ENCODE measurements around the gene TF. TPM values are rescaled to one million over a fixed set of nuclear protein-coding genes. Genes with fewer than 3 reads are reported as not detected.

The TF gene
- polyA plus RNA-seq, 2 donors, result 2.6 to 4.6 TPM

DNA sequence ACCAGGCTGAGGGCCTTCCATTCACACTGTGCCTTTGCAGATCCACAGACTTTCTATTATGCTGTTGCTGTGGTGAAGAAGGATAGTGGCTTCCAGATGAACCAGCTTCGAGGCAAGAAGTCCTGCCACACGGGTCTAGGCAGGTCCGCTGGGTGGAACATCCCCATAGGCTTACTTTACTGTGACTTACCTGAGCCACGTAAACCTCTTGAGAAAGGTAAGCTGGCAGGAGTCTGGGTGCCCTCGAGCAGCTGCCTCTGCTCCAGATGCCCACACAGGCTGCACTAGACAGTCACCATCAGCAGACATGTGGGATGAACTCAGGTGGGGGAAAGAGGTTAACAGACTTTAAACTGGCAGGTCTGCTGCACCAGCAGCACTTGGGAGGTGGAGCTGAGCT lies 8.3 kb downstream of the TF start:
- Histone ChIP-seq H3K9me3 (ENCODE audit: control insufficient read depth in 2 of 2, insufficient read depth in 1 of 2, low read depth in 1 of 2, low read length in 1 of 2) (no peaks in the 10 kb centered on the region), H3K27me3 (ENCODE audit: control insufficient read depth in 1 of 2, insufficient read depth in 2 of 2, low read length in 2 of 2) (no peaks in the 10 kb centered on the region), H3K4me3 (ENCODE audit: low read depth in 1 of 2, low read length in 2 of 2) (no peak overlapping the region), H3K36me3 (ENCODE audit: control insufficient read depth in 2 of 2, insufficient read depth in 2 of 2, low read length in 1 of 2) (no peaks in the 10 kb centered on the region), H3K4me1 (ENCODE audit: control insufficient read depth in 2 of 2, insufficient read depth in 2 of 2, low read length in 1 of 2) (peaks cover 9 to 31% of the 10 kb centered on the region in 2 donors), H3K27ac (ENCODE audit: low read depth in 2 of 2, low read length in 1 of 2) (peak overlapping the region; percentile 38 to 74)
- 50 to 56% methylated on average over 5 of the region's 5 CpGs for WGBS, 2 donors

DNA sequence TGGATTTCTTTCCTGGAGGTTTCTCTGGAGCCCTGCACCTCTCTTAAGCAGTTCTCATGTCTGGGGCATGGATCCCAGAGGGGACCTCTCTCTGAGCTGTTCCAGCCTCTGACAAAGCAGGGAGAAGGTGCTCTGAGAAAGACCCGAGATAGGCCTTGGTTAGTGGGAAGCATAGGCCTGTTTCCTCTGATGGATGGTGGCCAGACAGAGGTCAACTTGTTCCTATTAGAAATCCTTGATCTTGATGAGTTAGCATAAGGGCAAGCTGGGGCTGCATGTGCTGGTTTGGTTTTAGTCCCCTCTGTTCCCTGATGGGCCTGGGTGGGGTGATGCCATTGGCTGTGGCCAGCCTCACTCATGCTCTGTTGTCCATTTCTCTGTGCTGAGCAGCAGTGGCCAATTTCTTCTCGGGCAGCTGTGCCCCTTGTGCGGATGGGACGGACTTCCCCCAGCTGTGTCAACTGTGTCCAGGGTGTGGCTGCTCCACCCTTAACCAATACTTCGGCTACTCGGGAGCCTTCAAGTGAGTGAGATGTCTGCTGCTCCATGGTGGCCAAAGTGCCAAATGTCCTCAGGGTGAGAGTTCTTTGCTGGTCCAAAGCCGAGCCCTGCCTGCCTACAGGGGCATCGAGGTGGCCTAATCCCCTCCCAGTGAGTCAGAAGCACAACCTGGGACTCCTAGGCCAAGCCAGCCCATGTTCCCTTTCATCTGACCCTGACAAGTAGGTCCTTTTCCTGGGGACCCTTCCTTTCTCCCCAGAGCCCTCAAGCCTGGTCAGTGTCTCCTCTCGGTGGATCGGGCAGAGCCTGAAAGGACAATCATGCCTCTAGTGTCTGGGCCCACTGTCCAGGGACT lies 9.0 kb downstream of the TF start:
- H3K27me3 ChIP-seq (ENCODE audit: control insufficient read depth in 1 of 2, insufficient read depth in 2 of 2, low read length in 2 of 2), result no peaks in the 10 kb centered on the region
- H3K27ac ChIP-seq (ENCODE audit: low read depth in 2 of 2, low read length in 1 of 2), result peak overlapping the region; percentile 29 to 38
- WGBS, 2 donors, result 55 to 74% methylated on average over 10 of the region's 10 CpGs
- peaks cover 9 to 27% of the 10 kb centered on the region in 2 donors for H3K4me1 ChIP-seq (ENCODE audit: control insufficient read depth in 2 of 2, insufficient read depth in 2 of 2, low read length in 1 of 2)
- no peaks in the 10 kb centered on the region for H3K9me3 ChIP-seq (ENCODE audit: control insufficient read depth in 2 of 2, insufficient read depth in 1 of 2, low read depth in 1 of 2, low read length in 1 of 2)
- H3K4me3 ChIP-seq (ENCODE audit: low read depth in 1 of 2, low read length in 2 of 2), result no peak overlapping the region
- no peaks in the 10 kb centered on the region for H3K36me3 ChIP-seq (ENCODE audit: control insufficient read depth in 2 of 2, insufficient read depth in 2 of 2, low read length in 1 of 2)

DNA sequence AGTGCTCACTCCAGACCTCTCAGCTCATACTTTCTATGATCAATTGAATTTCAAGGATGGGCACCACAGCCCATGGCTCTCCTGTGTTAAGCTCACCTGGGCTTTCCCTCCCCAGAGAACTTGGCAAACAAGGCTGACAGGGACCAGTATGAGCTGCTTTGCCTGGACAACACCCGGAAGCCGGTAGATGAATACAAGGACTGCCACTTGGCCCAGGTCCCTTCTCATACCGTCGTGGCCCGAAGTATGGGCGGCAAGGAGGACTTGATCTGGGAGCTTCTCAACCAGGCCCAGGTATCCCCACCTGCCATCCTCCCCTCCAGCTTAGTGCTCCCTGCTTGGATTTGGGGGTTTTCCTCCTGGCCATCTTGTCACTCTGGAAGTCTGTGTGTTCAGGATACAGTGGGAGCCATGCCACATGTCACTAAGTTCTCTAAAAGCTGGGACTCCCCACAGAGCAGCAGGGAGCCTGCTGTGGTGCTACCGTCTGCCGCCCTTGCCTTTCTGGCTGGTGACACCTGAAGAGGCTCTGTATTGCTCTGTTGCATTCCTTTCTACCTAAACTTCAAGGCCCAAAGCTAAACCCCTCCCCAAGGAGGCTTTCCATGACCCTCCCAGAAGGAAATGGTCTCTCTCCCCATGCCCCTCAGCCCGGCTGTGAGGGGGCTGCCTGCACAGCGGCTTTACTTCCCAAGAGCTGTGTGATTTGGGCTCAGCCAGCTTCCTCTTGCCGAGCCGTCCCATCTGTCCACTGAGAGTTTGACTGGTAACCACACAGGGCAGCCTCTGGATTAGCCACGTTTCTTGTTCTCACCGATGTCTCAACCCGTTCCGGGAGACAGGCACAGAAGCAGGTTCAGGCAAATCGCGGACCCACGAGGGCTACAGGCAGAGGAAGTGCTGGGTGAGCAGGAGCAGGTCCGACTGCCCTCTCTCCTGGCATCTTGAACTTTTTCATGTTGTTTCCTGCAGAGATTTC lies 10.8 kb downstream of the TF start:
- H3K27ac ChIP-seq (ENCODE audit: low read depth in 2 of 2, low read length in 1 of 2), result peak overlapping the region in 1 of 2 donors; percentile 42
- H3K4me1 ChIP-seq (ENCODE audit: control insufficient read depth in 2 of 2, insufficient read depth in 2 of 2, low read length in 1 of 2), result peaks cover 9 to 27% of the 10 kb centered on the region in 2 donors

DNA sequence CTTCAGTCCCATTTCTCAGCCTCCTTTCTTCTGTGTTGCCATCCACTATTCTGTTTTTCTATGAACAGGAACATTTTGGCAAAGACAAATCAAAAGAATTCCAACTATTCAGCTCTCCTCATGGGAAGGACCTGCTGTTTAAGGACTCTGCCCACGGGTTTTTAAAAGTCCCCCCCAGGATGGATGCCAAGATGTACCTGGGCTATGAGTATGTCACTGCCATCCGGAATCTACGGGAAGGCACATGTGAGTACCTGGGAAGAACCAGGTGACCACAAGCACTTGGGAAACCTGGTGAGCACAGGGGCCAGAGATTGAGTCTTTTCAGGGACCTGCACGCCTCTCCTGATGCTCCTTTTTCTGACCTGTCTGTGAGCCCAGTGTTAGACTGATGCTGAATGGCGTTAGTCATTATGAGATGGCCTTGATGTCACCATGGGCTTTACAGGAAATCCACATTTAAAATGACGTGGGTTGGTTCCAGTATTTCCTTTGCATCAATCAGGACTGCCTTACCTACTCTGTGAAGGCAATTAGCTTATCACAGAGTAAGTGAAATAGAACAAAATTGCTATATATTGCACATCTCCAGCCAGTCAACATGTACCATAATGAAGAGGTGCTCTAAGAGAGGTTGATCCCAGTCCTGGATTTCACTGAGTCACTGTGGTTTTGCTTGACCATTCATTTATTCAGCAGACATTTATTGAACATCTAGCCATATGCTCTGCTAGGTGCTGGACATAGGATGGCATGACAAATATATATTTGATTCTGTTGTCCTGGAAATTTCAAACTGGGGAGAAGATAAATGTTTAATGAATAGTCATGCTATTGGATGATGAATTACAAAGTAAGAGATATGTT lies 11.7 kb downstream of the TF start:
- H3K9me3 ChIP-seq (ENCODE audit: control insufficient read depth in 2 of 2, insufficient read depth in 1 of 2, low read depth in 1 of 2, low read length in 1 of 2), result no peaks in the 10 kb centered on the region
- 70 to 76% methylated on average over 6 of the region's 6 CpGs for WGBS, 2 donors
- H3K36me3 ChIP-seq (ENCODE audit: control insufficient read depth in 2 of 2, insufficient read depth in 2 of 2, low read length in 1 of 2), result no peaks in the 10 kb centered on the region
- no peak overlapping the region for H3K4me3 ChIP-seq (ENCODE audit: low read depth in 1 of 2, low read length in 2 of 2)
- no peaks in the 10 kb centered on the region for H3K27me3 ChIP-seq (ENCODE audit: control insufficient read depth in 1 of 2, insufficient read depth in 2 of 2, low read length in 2 of 2)
- peaks cover 9 to 27% of the 10 kb centered on the region in 2 donors for H3K4me1 ChIP-seq (ENCODE audit: control insufficient read depth in 2 of 2, insufficient read depth in 2 of 2, low read length in 1 of 2)
- H3K27ac ChIP-seq (ENCODE audit: low read depth in 2 of 2, low read length in 1 of 2), result no peak overlapping the region

More for the DNA sequence above, 10.8 kb downstream of the TF start:
- no peaks in the 10 kb centered on the region for H3K27me3 ChIP-seq (ENCODE audit: control insufficient read depth in 1 of 2, insufficient read depth in 2 of 2, low read length in 2 of 2)
- H3K9me3 ChIP-seq (ENCODE audit: control insufficient read depth in 2 of 2, insufficient read depth in 1 of 2, low read depth in 1 of 2, low read length in 1 of 2), result no peaks in the 10 kb centered on the region
- 72% methylated on average over 20 of the region's 20 CpGs for WGBS, 2 donors
- no peak overlapping the region for H3K4me3 ChIP-seq (ENCODE audit: low read depth in 1 of 2, low read length in 2 of 2)
- no peaks in the 10 kb centered on the region for H3K36me3 ChIP-seq (ENCODE audit: control insufficient read depth in 2 of 2, insufficient read depth in 2 of 2, low read length in 1 of 2)

DNA sequence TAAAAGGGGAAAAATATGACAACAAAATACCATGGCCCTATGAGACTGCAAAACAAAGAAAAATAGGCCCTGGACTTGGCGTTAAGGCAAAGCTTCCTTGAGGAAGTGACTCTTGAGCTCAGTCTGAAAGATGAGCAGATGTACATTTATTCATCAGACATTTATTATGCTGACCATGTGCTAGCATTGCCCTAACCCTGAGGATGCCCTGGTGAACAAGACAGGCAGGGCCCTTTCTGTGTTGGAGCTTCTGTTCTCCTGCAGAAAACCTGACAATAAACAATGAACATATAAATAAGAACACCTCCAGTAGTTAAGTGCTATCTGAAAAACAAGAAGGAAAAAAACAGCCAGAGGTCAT lies 12.4 kb downstream of the TF start:
- Histone ChIP-seq H3K4me3 (ENCODE audit: low read depth in 1 of 2, low read length in 2 of 2) (no peak overlapping the region), H3K36me3 (ENCODE audit: control insufficient read depth in 2 of 2, insufficient read depth in 2 of 2, low read length in 1 of 2) (no peaks in the 10 kb centered on the region), H3K27ac (ENCODE audit: low read depth in 2 of 2, low read length in 1 of 2) (no peak overlapping the region), H3K27me3 (ENCODE audit: control insufficient read depth in 1 of 2, insufficient read depth in 2 of 2, low read length in 2 of 2) (no peaks in the 10 kb centered on the region), H3K9me3 (ENCODE audit: control insufficient read depth in 2 of 2, insufficient read depth in 1 of 2, low read depth in 1 of 2, low read length in 1 of 2) (no peaks in the 10 kb centered on the region), H3K4me1 (ENCODE audit: control insufficient read depth in 2 of 2, insufficient read depth in 2 of 2, low read length in 1 of 2) (peaks cover 9 to 25% of the 10 kb centered on the region in 2 donors)
- 76 to 80% methylated on average over 1 of the region's 1 CpG for WGBS, 2 donors

DNA sequence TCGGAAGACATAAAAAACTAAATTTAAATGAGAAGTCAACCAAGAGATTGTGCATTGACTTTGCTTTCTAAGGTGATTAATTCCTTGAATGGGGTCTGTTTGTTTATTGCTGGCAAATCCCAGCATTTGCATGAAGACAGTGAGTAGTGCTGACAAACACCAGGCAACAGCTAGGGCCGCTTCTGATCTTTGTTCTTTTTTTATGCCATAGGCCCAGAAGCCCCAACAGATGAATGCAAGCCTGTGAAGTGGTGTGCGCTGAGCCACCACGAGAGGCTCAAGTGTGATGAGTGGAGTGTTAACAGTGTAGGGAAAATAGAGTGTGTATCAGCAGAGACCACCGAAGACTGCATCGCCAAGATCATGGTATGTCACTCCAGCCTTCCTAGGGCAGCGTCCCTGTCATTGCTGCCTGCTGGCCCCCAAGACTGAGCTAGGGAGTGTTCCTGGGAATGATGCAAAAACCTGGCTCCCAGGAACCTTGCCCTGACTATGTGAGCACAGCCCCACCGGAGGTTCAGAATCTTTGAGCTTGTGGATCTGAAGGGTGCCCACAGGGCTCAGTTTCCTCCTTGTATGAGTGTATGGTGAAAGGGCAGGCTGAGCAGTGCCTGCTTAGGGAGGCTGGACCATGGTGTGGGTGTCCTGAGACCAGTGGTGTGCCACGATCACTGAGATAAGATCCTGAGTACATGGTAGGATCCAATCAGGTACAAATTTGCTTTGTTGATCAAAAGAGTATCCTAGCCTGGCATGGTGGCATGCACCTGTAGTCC lies 13.0 kb downstream of the TF start:
- H3K27ac ChIP-seq (ENCODE audit: low read depth in 2 of 2, low read length in 1 of 2), result no peak overlapping the region
- no peak overlapping the region for H3K4me3 ChIP-seq (ENCODE audit: low read depth in 1 of 2, low read length in 2 of 2)
- H3K36me3 ChIP-seq (ENCODE audit: control insufficient read depth in 2 of 2, insufficient read depth in 2 of 2, low read length in 1 of 2), result no peaks in the 10 kb centered on the region
- H3K27me3 ChIP-seq (ENCODE audit: control insufficient read depth in 1 of 2, insufficient read depth in 2 of 2, low read length in 2 of 2), result no peaks in the 10 kb centered on the region
- WGBS, 2 donors, result 87 to 93% methylated on average over 9 of the region's 9 CpGs
- no peaks in the 10 kb centered on the region for H3K9me3 ChIP-seq (ENCODE audit: control insufficient read depth in 2 of 2, insufficient read depth in 1 of 2, low read depth in 1 of 2, low read length in 1 of 2)
- peaks cover 9 to 20% of the 10 kb centered on the region in 2 donors for H3K4me1 ChIP-seq (ENCODE audit: control insufficient read depth in 2 of 2, insufficient read depth in 2 of 2, low read length in 1 of 2)

DNA sequence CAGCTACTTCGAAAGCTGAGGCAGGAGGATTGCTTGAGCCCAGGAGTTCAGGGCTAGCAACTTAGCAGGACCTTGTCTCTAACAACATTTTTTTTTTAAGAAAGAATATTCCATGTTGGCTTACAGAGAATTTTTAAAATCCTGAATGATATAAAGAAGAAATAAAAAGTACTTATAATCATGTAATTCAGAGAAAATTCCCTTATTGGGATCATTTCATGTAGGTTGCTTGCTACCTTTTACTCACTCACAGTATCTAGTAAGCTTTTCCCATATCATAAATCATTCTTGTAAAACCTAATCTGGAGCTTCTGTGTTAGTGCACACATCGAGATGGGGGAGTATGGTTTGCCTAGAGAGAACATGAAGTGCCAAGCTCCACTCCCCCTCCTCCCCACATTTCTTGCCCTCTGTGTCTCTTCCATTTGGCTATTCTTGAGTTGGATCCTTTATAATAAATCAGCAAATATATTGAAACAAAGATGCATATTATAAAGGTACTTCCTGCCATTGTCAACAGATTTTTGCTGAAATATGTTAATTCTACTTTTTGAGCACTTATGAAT lies 13.6 kb downstream of the TF start:
- H3K4me1 ChIP-seq (ENCODE audit: control insufficient read depth in 2 of 2, insufficient read depth in 2 of 2, low read length in 1 of 2), result peaks cover 9 to 20% of the 10 kb centered on the region in 2 donors
- 78 to 80% methylated on average over 2 of the region's 2 CpGs for WGBS, 2 donors
- no peaks in the 10 kb centered on the region for H3K9me3 ChIP-seq (ENCODE audit: control insufficient read depth in 2 of 2, insufficient read depth in 1 of 2, low read depth in 1 of 2, low read length in 1 of 2)
- no peaks in the 10 kb centered on the region for H3K27me3 ChIP-seq (ENCODE audit: control insufficient read depth in 1 of 2, insufficient read depth in 2 of 2, low read length in 2 of 2)
- H3K27ac ChIP-seq (ENCODE audit: low read depth in 2 of 2, low read length in 1 of 2), result no peak overlapping the region
- H3K4me3 ChIP-seq (ENCODE audit: low read depth in 1 of 2, low read length in 2 of 2), result no peak overlapping the region
- no peaks in the 10 kb centered on the region for H3K36me3 ChIP-seq (ENCODE audit: control insufficient read depth in 2 of 2, insufficient read depth in 2 of 2, low read length in 1 of 2)

DNA sequence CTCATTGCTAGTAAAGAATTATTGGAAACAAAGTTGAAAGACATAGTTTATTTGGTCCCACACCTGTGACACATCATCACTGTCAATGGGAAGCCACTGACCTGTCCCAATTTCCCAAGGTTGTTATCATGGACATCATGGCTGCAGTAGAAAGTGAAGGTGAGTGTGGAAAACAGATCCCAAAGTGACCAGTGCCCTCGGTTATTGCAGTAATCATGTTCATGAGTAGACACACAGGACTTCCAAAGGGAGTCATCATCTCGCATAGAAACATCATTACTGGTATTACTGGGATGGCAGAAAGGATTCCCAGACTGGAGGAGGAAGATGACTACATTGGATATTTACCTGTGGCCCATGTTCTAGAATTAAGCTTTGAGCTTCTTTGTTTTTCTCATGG lies 14.7 kb downstream of the TF start:
- Histone ChIP-seq H3K4me1 (ENCODE audit: control insufficient read depth in 2 of 2, insufficient read depth in 2 of 2, low read length in 1 of 2) (peaks cover 4 to 11% of the 10 kb centered on the region in 2 donors), H3K9me3 (ENCODE audit: control insufficient read depth in 2 of 2, insufficient read depth in 1 of 2, low read depth in 1 of 2, low read length in 1 of 2) (no peaks in the 10 kb centered on the region), H3K36me3 (ENCODE audit: control insufficient read depth in 2 of 2, insufficient read depth in 2 of 2, low read length in 1 of 2) (no peaks in the 10 kb centered on the region), H3K27me3 (ENCODE audit: control insufficient read depth in 1 of 2, insufficient read depth in 2 of 2, low read length in 2 of 2) (no peaks in the 10 kb centered on the region), H3K27ac (ENCODE audit: low read depth in 2 of 2, low read length in 1 of 2) (no peak overlapping the region), H3K4me3 (ENCODE audit: low read depth in 1 of 2, low read length in 2 of 2) (no peak overlapping the region)
- 89 to 91% methylated on average over 2 of the region's 2 CpGs for WGBS, 2 donors
